ENCODE data around the gene CFAP74.
"Not testable (repeated sequence)": the region's sequence is repeated elsewhere in the genome, so short reads cannot be mapped to it uniquely, and the experiment has no call there.

CFAP74 gene

DNA sequence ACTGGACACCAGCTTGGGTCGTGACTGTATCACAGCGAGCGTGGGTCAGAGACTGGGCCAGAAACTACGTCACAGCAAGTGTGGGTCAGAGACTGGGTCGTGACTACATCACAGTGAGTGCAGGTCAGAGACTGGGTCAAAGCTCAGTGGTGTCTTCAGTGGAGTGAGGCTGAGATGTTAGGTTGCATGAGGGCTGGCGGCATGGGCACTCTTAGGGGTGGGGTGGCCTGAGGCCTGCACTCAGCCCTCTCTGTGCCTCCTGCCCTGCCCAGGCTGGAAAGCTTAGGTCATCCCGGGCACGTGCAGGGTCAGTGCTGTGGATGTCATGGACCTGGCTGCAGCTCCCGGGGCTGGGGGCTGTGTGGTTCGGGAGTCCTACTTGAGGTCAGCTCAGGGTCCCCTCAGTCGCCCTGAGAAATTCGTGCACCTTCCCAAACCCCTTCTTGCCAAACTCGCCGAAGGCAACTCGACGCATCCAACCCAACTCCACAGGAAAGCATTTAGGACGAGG lies 19.0 kb downstream of the CFAP74 start:
- no peak for DNase-seq

DNA sequence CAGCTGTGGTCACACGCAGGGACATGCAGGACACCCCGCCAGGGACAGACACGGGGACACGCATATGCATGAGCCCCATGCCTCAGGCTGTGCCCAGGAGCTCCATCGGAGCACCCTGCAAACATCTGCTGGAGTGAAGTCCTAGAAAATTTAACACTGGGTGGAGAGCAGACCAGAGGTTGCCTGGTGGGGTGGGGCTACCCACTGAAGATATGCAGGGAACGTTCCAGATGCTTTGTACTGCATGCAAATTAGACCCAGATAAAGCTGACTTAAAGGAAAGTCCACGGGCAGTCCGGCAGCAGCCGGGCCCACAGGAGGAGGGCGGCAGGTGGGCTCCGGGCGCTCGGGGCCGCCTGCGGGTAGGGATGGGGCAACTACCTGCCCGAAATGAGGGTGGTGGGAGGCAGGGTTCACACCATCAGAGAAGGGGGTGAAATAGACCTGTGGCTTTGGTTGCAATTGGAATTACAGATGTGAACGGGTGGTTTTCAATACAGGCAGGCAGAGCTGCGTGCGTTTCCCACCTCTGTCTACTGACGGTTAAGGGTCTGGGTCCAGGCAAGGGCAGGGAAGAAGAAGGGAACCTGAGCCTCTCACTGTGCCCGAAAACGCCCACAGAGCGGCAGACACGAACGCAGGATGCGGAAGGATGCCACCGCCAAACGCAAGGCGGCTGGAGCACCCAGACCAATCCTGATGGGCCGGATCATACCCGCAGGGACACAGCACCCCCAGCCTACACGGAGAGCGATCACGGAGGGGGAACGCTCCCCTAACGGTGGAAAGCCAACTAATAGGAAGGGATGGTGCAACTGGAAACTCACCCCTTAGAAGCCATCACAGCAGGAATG lies 21.0 kb downstream of the CFAP74 start:
- DNase-seq = no peak

DNA sequence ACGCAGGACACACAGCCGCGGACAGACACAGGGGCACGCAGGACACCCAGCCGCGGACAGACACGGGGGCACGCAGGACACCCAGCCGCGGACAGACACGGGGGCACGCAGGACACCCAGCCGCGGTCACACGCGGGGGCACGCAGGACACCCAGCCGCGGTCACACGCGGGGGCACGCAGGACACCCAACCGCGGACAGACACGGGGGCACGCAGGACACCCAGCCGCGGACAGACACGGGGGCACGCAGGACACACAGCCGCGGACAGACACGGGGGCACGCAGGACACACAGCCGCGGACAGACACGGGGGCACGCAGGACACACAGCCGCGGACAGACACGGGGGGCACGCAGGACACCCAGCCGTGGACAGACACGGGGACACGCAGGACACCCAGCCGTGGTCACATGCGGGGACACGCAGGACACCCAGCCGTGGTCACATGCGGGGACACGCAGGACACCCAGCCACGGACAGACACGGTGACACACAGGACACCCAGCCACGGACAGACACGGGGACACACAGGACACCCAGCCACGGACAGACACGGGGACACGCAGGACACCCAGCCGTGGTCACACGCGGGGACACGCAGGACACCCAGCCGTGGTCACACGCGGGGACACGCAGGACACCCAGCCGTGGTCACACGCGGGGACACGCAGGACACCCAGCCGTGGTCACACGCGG lies 21.8 kb downstream of the CFAP74 start:
- DNase-seq = not testable (repeated sequence)

DNA sequence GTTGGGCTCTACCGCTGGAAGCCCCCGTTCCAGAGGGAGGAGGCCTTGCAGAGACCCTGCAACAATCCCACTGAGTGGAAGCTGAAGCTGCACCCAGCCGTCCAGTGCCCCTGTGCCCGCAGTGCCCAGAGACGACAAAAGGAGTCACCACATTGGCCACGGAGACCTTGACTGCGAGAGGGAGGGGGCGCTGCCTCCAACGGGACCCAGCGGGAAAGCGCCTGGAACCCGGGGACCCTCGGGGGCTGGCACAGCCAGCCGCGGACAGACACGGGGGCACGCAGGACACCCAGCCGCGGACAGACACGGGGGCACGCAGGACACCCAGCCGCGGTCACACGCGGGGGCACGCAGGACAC lies 22.5 kb downstream of the CFAP74 start:
- no peak for DNase-seq

DNA sequence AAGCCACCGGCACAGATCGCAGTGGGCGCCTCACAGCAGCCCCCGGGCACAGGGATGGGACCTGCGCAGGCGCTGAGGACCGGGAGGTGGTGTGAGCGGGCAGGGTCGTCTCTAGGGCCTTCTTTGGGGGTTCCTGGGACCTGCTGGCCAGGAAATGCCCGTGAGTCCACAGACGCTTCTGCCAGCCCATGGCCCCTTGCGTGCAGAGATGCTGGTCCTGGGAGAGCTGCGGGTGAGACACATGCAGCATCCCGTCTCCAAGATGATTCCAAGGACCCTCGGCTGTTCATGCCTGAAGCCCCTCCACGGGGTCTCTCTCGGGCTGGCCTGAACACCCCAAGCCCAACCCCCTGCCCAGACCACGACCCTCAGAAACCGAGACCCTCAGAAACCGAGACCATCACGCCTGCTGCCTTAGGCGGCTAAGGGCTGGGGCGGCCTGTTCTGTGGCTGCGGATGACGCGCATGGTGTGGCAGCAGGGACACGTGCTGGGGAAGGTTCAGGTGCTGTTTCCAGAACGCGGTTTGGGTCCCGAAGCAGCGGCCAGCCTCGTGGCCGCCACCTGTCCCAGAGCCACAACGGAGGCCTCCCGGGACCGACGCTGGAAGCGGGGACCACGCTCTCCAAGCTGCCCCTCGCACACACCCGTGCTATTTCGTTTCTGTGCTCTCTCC lies 23.0 kb downstream of the CFAP74 start:
- DNase-seq = no peak

DNA sequence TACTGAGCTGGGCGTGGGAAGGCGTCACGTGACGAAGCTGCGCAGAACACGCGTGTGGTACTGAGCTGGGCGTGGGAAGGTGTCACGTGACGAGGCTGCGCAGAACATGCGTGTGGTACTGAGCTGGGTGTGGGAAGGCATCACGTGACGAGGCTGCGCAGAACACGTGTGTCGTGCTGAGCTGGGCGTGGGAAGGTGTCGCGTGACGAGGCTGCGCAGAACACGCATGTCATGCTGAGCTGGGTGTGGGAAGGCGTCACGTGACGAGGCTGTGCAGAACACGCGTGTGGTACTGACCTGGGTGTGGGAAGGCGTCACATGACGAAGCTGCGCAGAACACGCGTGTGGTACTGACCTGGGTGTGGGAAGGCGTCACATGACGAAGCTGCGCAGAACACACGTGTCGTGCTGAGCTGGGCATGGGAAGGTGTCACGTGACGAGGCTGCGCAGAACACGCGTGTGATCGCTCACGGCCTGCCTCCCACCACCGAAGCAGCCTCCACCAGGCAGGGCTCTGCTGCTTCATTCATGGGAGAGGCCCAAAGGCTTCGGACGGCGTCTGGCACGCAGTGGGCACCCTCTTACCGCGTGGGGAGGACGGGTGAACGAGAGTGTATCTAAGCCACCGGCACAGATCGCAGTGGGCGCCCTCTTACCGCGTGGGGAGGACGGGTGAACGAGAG lies 24.0 kb downstream of the CFAP74 start:
- DNase-seq = no peak

DNA sequence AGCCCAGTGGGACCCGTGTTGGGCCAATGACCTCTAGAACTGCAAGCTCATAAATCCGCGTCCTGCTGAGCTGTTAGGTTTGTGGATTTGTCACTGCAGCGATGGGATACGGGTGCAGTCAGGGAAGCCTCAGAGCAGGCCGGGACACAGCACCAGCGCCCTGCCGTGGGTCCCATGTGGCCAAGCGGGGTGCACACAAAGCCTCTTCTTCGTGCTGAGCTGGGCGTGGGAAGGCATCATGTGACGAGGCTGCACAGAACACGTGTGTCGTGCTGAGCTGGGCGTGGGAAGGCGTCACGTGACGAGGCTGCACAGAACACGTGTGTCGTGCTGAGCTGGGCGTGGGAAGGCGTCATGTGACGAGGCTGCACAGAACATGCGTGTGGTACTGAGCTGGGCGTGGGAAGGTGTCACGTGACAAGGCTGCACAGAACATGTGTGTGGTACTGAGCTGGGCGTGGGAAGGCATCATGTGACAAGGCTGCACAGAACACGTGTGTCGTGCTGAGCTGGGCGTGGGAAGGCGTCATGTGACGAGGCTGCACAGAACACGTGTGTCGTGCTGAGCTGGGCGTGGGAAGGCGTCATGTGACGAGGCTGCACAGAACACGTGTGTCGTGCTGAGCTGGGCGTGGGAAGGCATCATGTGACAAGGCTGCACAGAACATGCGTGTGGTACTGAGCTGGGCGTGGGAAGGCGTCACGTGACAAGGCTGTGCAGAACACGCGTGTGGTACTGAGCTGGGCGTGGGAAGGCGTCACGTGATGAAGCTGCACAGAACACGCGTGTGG lies 24.7 kb downstream of the CFAP74 start:
- DNase-seq = not testable (repeated sequence)

DNA sequence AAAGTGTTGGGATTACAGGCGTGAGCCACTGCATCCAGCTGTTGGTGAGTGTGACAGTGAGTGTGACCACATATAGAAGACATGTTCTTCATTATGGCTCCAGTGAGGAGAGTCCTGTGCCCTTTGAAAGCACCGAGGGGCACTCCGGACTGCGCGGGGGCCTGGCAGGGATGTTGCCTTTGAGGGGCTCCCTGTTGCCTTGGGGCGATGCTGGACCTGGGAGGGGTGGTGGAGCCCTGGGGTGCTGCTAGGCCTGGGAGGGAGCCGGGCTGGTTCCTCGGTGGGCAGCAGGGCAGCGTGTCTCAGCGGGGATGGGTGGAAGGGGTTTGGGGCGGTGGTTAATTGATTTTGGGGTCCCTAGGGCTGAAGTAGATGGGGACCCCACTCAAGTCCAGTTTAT lies 25.5 kb downstream of the CFAP74 start:
- no peak for DNase-seq

DNA sequence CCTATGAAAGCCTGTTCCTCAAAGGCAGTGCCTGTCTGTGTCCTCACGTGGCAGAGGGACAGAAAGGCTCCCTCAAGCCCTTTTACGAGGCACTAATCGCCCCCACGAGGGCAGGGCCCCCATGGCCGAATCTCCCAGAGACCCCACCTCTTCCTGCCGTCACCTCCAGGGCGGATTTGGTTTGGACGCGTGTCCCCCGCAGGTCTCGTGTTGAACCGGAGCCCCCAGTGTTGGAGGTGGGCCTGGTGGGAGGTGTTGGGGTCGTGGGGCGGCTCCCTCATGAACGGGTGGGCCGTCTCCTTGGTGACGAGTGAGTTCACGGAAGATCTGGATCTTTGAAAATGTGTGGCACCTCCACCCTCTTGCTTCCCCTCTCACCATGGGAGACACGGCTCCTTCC lies 27.6 kb downstream of the CFAP74 start:
- DNase-seq = no peak

DNA sequence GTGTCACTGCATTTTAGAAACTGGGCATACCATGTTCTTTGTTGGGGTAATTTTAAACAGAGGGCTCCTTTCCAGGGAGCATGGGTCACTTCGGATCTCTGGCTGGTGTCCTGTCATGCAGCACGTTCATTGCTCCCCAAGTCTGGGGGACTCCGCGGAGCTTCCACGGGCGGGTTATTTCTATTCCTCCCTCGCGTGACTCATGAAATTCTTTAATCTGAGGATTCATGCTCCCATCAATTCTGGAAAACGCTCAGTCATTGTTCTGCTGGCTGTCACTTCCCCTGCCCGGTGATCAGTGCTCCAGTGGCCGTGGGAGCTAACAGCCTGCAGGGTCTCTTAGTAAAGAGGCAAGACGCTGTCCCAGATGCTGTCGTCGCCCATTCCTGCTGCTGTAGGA lies 28.1 kb downstream of the CFAP74 start:
- no peak for DNase-seq

DNA sequence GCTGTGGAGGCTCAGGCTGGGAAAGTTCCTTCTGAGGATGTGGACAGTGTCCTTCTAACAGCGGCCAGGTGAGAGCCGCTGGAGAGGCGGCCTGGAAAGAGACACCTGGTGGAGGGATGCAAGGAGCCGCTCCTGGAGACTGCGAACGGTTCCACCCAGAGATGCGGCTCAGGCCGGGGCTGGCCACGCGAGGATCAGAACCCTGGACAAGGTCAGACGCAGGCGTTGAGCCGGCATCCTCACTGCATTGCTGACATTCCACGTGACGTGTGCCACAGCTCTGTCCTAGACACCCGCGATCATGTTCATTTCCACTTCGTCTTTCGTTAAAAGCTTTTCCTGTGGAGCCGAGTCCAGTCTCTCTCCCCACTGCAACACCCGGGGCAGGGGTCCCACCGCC lies 28.8 kb downstream of the CFAP74 start:
- DNase-seq = no peak

DNA sequence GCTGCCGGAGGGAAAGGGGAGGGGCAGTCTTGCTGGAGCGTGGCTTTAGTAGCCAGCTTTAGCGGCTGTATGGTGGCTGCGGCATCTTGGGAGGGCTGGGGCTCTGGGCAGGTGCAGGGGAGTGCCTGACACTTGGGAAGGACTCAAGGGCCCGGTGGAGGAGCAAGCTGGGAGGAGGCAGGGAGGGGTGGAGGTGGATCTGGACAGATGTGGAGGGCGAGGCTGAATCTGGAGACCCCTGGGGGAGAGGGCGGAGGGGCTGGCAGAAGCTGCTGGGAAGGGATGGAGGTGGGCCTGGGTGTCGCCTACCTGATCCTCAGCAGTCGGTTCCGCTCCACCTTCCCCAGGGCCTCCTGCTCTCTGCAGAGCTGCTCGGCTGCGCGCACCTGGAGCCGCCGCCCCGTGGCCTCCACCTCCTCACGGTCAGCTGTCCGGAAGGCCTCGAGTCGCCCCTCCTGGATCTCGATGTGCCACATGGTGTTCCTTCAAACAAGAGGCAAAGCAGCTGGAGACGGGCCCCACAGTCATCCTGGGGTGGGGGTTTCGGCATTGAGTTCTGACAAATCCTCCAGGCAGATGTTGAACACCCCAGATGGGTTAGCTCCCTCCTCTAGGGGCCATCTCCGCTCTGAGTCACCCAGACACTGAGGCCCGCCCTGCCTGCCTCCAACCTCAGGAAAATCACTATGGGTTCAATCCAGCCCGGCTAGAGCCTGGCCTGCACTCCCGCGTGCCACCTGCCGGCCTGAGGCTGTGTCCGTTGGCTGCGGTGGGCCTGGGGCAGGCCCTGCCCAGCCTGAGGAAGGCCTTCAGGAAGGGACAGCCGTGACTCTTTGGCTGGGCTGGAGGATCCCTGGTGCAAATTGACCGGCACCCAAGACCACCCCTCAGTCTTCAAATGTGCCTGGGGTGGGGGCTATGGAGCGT lies 29.6 kb downstream of the CFAP74 start:
- DNase-seq = no peak

DNA sequence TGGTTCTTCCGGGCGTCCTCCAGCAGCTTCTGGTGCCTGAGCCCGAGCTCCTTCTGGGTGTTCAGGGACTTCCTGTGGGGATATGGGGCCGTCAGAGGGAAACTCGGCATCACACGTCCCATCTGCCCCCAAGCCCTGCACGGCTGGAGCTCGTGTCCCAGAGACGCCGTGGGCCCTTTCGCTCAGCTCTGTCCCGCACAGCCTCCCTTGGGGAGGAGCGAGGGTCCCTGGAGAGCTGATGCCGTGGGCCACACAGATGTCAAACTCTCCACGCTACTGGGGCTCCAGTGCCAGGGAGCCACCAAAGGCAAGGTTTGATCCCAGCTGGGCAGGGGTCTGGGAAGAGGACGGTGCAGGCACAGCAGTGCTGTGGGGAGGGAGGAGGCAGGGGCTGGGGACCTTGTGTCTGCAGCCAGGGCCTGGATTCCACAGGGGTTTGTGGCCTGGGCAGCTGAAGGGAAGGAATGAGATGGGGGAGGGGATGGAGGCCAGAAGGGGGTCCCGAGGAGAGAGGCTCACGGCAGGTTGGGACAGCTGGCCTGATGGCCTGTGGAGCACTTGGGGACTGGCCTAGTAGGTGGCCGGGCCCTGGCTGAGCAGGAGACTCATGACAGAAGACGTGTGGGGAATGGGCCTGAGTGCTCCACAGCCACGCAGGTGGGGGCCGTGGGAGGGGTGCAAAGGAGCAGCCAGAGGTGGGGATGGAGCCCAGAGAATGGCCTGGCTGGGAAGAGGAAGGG lies 30.4 kb downstream of the CFAP74 start:
- DNase-seq = no peak

DNA sequence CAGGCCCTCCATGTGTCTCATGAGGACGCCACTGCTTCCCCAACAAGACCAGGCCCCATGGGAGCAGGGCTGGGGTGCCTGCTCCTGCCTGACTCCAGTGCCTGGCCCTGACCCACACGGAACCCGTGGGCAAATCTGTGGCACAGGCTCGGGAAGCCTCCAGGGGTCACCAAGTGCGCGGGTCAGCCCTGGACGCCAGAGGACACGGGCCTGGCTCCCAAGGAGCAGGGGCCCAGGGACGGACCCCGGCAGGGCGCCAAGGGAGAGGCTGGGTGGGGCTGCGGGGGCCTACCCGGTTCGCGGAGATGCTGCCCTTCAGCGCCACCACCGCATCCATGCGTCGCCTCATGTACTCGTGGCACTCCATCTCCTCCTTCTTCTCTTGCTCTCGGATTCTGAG lies 31.9 kb downstream of the CFAP74 start:
- DNase-seq = no peak

DNA sequence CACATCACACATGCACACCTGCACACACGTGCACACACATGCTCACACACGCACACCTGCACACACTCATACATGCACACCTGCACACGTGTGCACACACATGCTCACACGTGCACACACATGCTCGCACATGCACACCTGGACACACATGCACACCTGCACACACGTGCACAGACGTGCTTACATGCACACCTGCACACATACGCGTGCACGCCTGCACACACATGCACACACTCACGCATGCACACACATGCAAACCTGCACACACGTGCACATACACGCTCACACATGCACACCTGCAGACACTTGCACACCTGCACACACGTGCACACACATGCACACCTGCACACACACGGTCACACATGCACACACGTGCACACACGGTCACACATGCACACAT lies 32.6 kb downstream of the CFAP74 start:
- no peak for DNase-seq

DNA sequence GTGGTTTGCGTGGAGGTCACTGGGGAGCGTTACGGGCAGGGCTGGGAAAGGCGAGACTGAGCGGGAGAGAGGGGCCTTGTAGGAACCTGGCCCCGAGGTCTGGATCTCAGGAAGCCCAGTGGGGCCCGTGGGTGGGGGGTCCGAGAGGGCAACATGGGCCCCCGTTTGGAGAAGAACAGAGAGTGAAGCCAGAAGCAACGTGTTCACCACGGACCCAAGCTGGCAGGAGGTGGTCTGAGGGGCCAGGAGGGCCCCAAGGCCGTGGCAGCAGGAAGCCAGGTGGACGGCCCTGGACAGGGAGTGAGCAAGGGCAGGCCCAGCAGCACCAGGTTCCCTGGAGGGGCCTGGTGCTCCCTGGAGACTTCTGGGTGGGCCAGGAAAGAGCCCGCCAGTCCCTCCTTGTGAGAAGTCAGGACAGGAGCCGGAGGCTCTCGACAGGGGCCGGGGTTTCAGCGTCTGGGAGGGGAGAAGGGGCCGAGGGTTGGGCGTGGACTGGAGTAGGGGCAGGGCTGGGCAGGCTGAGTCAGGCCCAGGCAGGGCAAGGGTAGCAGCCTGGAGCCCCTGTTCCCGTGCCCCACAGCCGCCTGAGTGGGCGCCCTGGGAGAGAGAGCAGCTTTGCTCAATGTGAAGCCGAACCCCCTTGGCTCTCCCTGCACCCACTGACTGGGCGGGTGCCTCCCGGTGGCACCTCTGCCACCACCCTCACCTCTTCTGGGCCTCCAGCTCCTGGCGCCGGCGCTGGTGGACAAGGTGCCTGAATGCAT lies 33.5 kb downstream of the CFAP74 start:
- no peak for DNase-seq

DNA sequence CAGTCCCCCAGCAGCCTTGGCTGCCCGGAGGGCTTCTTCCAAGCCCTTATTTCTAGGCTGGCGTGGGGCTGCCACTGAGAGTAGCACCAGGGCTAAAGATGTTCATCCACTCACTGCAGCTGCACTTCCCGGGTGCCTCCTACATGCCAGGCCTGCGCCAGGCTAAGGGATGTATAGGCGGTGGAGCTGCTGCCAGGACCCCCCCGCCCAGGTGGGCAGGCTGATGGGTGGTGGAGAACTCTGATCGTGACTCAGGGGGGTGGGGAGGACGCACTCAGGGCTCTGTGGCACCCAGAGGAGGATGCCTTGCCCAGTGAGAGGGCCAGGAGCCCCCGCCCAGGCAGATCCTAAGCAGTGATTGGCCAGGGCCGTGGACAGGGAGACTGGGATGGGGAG lies 34.1 kb downstream of the CFAP74 start:
- no peak for DNase-seq

DNA sequence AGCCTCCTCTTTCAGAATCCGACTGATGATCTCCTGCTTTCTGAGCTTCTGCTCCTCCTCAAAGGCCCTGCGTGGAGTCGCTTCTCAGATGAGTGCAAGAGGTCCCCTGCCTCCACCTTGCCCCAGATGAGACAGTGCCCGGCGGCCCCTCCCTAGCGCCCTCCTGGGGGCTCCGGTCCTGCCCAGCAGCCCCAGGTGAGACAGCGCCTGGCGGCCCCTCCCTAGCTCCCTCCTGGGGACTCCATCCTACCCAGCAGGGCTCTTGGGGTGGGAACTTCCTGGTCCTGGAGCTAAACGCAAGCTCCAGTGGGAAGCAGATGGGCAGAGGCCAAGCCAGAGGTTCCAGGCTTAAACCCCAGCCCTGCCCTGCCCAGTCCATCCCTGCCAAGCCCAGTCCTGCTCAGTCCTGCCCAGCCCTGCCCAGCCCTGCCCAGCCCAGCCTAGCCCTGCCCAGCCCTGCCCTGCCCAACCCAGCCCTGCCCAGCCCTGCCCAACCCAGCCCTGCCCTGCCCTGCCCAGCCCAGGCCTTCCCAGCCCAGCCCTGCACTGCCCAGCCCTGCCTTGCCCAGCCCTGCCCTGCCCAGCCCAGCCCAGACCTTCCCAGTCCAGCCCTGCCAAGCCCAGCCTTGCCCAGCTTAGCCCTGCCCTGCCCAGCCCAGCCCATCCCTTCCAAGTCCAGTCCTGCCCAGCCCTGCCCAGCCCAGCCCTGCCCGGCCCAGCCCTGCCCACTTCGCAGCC lies 34.6 kb downstream of the CFAP74 start:
- DNase-seq = no peak

DNA sequence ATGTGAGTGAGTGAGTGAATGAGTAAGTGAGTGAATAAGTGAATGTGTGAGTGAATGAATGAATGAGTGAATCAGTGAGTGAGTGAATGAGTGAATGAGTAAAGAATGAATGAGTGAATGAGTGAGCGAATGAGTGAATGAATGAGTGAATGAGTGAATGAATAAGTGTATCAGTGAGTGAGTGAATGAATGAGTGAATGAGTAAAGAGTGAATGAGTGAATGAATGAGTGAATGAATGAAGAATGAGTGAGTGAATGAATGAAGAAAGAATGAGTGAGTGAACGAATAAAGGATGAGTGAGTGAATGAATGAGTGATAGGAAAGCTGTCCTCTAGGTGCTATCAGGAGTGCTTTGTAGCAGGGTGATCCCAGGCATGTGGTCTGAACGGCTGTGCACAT lies 35.7 kb downstream of the CFAP74 start:
- DNase-seq = no peak
